SU-DHL-6 (cell line): Measurements from ENCODE around the gene RBMS3.

ENCODE experiments used
- H2AFZ ChIP-seq: fragments of 200-600 bp; sonication (generic); 2 replicates; pipeline ENCODE4 v1.6.1; 2014; ENCODE audit warnings: low read depth, mild to moderate bottlenecking, moderate library complexity, mixed read lengths, antibody characterized with exemption, low read length; ENCODE audit not compliant: severe bottlenecking
- H3F3A ChIP-seq: fragments of 200-600 bp; shearing (Covaris generic); 2 replicates; pipeline ENCODE4 v1.6.0; 2016; ENCODE audit warnings: antibody characterized with exemption, mild to moderate bottlenecking; ENCODE audit not compliant: insufficient read depth
- H3K27ac ChIP-seq: fragments of 200-600 bp; sonication (generic); 2 replicates; pipeline ENCODE4 v1.5.1; 2016; ENCODE audit warnings: low read depth, mild to moderate bottlenecking, low read length, moderate library complexity, mixed read lengths
- H3K27me3 ChIP-seq: fragments of 200-600 bp; sonication (generic), shearing (Covaris generic); 2 replicates; pipeline ENCODE4 v1.6.0; 2014; ENCODE audit warnings: mild to moderate bottlenecking, low read length
- H3K36me3 ChIP-seq: fragments of 200-600 bp; sonication (generic); 2 replicates; pipeline ENCODE4 v1.6.1; 2014; ENCODE audit warnings: mild to moderate bottlenecking, low read length, mixed read lengths
- H3K4me2 ChIP-seq: fragments of 300-600, 200-600 bp; shearing (Covaris generic), sonication (generic); 2 replicates; pipeline ENCODE4 v1.6.0; 2014; ENCODE audit warnings: low read length, low read depth, mild to moderate bottlenecking; ENCODE audit not compliant: poor library complexity, severe bottlenecking
- H3K4me3 ChIP-seq: fragments of 200-600 bp; sonication (generic); 2 replicates; pipeline ENCODE4 v1.5.1; 2014; ENCODE audit warnings: antibody characterized with exemption, low read length, mild to moderate bottlenecking, mixed read lengths; ENCODE audit not compliant: insufficient read depth, poor library complexity, severe bottlenecking
- H3K79me2 ChIP-seq: fragments of 200-600 bp; sonication (generic); 2 replicates; pipeline ENCODE4 v1.6.1; 2014; ENCODE audit warnings: mild to moderate bottlenecking, low read length, moderate library complexity; ENCODE audit not compliant: insufficient read depth
- H3K9ac ChIP-seq: fragments of 200-600 bp; sonication (generic); 2 replicates; pipeline ENCODE4 v1.7.0; 2014; ENCODE audit warnings: mild to moderate bottlenecking, low read length
- H3K9me2 ChIP-seq: fragments of 200-600 bp; sonication (generic); replicated peaks from 2 replicates; pipeline ENCODE4 v1.6.1; 2014; ENCODE audit warnings: low read length; ENCODE audit not compliant: insufficient read depth
- H3K9me3 ChIP-seq: fragments of 200-600 bp; sonication (generic); 2 replicates; pipeline ENCODE4 v1.6.1; 2014; ENCODE audit warnings: low read length, mixed read lengths; ENCODE audit not compliant: insufficient read depth
- H4K20me1 ChIP-seq: fragments of 200-600 bp; sonication (generic); 2 replicates; pipeline ENCODE4 v1.6.1; 2014; ENCODE audit warnings: low read depth, mild to moderate bottlenecking, antibody characterized with exemption, low read length, moderate library complexity, mixed read lengths
- EZH2phosphoT487 ChIP-seq: fragments of 200-600 bp; sonication (generic), shearing (Covaris generic); conservative IDR thresholded peaks from 2 replicates; pipeline ENCODE4 v1.6.1; 2018; ENCODE audit warnings: mild to moderate bottlenecking, antibody characterized with exemption, low read length, moderate library complexity, mixed read lengths
- TF ChIP-seq, protein P1 (sequence below): fragments of 200-600 bp; sonication (generic); IDR thresholded peaks from one replicate; pipeline ENCODE4 v1.5.1; 2017; ENCODE audit warnings: antibody characterized with exemption, mild to moderate bottlenecking, low read length, moderate library complexity; ENCODE audit not compliant: insufficient read depth, poor library complexity, severe bottlenecking

RBMS3 gene

DNA sequence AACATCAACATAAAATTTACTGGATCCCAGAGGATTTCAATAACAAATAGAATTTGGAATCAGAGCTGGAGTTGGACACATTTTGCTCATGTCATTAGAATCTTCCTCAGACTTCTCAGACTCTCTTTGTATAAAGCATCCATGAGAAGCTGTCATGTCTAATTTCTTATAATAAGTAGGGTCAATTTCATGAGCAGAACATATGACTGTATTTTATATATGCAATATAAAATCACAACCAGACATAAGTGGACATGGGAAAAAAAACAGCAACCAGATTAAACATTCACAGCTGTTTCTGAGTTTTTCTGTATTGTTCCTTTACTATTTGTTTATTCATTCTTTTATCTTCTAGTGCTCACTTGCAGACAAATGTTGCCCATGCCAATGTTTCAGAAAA, 325.5 kb downstream of the RBMS3 start:
- no peak overlapping the region for H3K9ac ChIP-seq
- no peak for TF ChIP-seq EZH2phosphoT487
- TF ChIP-seq, protein P1, sequence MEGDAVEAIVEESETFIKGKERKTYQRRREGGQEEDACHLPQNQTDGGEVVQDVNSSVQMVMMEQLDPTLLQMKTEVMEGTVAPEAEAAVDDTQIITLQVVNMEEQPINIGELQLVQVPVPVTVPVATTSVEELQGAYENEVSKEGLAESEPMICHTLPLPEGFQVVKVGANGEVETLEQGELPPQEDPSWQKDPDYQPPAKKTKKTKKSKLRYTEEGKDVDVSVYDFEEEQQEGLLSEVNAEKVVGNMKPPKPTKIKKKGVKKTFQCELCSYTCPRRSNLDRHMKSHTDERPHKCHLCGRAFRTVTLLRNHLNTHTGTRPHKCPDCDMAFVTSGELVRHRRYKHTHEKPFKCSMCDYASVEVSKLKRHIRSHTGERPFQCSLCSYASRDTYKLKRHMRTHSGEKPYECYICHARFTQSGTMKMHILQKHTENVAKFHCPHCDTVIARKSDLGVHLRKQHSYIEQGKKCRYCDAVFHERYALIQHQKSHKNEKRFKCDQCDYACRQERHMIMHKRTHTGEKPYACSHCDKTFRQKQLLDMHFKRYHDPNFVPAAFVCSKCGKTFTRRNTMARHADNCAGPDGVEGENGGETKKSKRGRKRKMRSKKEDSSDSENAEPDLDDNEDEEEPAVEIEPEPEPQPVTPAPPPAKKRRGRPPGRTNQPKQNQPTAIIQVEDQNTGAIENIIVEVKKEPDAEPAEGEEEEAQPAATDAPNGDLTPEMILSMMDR, result no peak
- H3K36me3 ChIP-seq, result no peaks in the 10 kb centered on the region
- H3K27me3 ChIP-seq, result no peaks in the 10 kb centered on the region
- H3K4me3 ChIP-seq, result no peak overlapping the region
- no peaks in the 10 kb centered on the region for H3K79me2 ChIP-seq
- no peaks in the 10 kb centered on the region for H3F3A ChIP-seq
- H4K20me1 ChIP-seq, result no peaks in the 10 kb centered on the region
- no peak overlapping the region for H2AFZ ChIP-seq
- H3K4me2 ChIP-seq, result no peak overlapping the region
- no peaks in the 10 kb centered on the region for H3K9me3 ChIP-seq
- no peaks in the 10 kb centered on the region for H3K9me2 ChIP-seq
- H3K27ac ChIP-seq, result no peak overlapping the region

DNA sequence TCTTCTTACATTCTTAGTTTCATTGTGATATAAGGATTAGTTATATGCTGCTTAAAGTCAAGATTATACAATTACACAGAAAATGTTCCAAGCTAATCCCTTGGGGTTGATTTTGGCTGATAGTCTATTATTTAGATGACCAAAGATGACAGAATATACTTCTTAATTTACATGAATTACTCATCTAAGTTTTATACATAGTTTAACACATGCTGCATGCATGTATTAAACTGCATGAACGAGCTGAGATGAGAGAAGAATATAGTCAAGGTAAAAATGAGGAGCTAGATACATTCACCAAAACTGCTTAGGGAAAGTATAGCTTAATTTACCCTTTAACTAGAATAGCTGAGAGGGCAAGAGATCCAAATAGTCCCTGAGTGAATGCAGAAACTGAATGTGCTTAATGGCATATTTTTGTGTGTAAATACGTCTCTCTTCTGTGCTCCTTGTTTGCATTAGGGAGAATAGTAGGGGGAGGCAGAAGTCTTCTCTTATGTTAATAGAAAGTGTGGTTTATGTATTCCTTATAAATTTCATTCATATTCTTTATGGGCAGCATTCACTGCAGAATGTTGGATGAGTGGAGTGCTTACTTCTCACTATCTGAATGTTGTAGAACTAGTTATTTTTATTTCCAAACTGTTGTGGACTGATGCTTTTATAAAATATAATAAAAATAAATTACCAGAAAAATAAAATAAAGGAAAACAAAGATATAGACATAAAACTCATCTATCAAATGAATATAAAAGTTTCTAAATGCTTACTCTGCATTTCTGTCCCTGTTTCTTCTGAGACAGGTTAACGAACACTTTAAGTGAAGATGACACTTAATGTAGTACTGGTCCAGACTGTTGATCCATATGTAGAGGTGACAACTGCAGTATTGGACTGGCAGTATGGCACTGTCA, 327.8 kb downstream of the RBMS3 start:
- H3K4me2 ChIP-seq, result no peak overlapping the region

DNA sequence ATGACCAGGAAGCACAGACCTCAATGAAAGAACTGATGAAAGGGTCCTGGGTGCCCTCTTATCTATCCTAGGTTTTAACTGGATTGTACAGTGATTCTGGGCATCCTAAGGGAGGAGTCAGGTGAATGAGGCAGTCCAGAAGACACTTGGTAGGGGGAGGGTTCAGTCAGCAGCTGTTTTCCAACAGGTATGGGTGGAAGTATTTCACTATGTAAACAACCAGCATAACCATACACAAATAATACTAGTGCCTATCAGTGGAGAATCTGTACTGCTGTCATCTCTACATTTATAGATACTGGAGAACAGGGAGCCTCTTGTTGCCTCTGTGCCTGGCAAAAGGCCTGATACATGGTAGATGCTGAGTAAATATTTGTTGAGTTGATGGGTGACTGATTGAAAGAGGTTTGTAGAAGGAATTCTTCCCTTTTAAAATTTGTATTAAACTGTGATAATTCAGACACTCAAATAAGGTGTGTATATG, 328.5 kb downstream of the RBMS3 start:
- TF ChIP-seq, protein P1, result no peak
- no peak for TF ChIP-seq EZH2phosphoT487
- Histone ChIP-seq H3K36me3 (no peaks in the 10 kb centered on the region), H3F3A (no peaks in the 10 kb centered on the region), H3K9me2 (no peaks in the 10 kb centered on the region), H3K79me2 (no peaks in the 10 kb centered on the region), H3K27ac (no peak overlapping the region), H3K9ac (no peak overlapping the region), H3K27me3 (no peaks in the 10 kb centered on the region), H2AFZ (no peak overlapping the region), H3K4me2 (no peak overlapping the region), H4K20me1 (no peaks in the 10 kb centered on the region), H3K4me3 (no peak overlapping the region), H3K9me3 (no peaks in the 10 kb centered on the region)

More for the DNA sequence above, 327.8 kb downstream of the RBMS3 start:
- Histone ChIP-seq H3K9me2 (no peaks in the 10 kb centered on the region), H3K79me2 (no peaks in the 10 kb centered on the region), H3K27ac (no peak overlapping the region), H3K27me3 (no peaks in the 10 kb centered on the region), H3K36me3 (no peaks in the 10 kb centered on the region), H3F3A (no peaks in the 10 kb centered on the region), H4K20me1 (no peaks in the 10 kb centered on the region), H2AFZ (no peak overlapping the region), H3K9ac (no peak overlapping the region), H3K9me3 (no peaks in the 10 kb centered on the region), H3K4me3 (no peak overlapping the region)
- TF ChIP-seq, protein P1, result no peak
- TF ChIP-seq EZH2phosphoT487, result no peak
